Measurements from ENCODE around the gene DPH6.

DNA sequence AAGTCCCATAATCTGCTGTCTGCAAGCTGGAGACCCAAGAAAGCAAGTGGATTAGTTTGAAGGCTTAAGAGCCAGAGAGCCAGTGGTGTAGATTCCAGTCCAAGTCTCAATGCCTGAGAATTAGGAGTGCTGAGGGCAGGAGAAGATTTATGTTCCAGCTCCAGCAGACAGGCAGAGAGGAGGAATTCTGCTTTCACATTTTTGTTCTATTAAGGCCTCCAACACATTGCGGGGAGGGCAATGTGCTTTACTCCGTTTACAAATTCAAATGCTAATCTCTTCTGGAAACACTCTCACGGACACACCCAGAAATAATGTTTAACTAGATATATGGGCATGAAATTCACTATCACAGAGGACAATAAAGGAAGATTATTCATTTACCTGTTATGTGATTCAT lies 54.0 kb downstream of the DPH6 start:
- no peak for TF ChIP-seq POLR2A (IDR thresholded peaks at IDR 0.05)
- TF ChIP-seq, protein P1, sequence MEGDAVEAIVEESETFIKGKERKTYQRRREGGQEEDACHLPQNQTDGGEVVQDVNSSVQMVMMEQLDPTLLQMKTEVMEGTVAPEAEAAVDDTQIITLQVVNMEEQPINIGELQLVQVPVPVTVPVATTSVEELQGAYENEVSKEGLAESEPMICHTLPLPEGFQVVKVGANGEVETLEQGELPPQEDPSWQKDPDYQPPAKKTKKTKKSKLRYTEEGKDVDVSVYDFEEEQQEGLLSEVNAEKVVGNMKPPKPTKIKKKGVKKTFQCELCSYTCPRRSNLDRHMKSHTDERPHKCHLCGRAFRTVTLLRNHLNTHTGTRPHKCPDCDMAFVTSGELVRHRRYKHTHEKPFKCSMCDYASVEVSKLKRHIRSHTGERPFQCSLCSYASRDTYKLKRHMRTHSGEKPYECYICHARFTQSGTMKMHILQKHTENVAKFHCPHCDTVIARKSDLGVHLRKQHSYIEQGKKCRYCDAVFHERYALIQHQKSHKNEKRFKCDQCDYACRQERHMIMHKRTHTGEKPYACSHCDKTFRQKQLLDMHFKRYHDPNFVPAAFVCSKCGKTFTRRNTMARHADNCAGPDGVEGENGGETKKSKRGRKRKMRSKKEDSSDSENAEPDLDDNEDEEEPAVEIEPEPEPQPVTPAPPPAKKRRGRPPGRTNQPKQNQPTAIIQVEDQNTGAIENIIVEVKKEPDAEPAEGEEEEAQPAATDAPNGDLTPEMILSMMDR (IDR thresholded peaks at IDR 0.05) = no peak

Data from thyroid gland (tissue), 4 donors.